ENCODE data around the gene ATG16L1.
"Not testable (repeated sequence)": the region's sequence is repeated elsewhere in the genome, so short reads cannot be mapped to it uniquely, and the experiment has no call there.

ATG16L1 gene

GRCh38 chr2:233334915-233335314 is 83.4 kb downstream of the ATG16L1 start:
- Histone ChIP-seq H3K27ac (no peak overlapping the region), H3K36me3 (replicated peaks) (no peaks in the 10 kb centered on the region), H3K4me3 (ENCODE audit: low read depth, low read length) (no peak overlapping the region), H3K27me3 (replicated peaks) (no peaks in the 10 kb centered on the region)
- TF ChIP-seq CTCF (IDR thresholded peaks at IDR 0.05; ENCODE audit: low read depth, low read length, missing control alignments), result no peak
- no peak for DNase-seq
- in situ Hi-C loops (cut with HindIII; ENCODE audit: low pct_ligation_motif_present, low sequenced_read_pairs), result no loop called here

- in situ Hi-C loops (cut with HindIII; ENCODE audit: low pct_ligation_motif_present, low sequenced_read_pairs), result not testable (repeated sequence)
Measured at GRCh38 chr2:233336091-233336490, 84.6 kb downstream of the ATG16L1 start.

GRCh38 chr2:233336541-233336940 is 85.1 kb downstream of the ATG16L1 start:
- in situ Hi-C loops (cut with HindIII; ENCODE audit: low pct_ligation_motif_present, low sequenced_read_pairs), result no loop called here
- no peak for DNase-seq
- Histone ChIP-seq H3K36me3 (replicated peaks) (no peaks in the 10 kb centered on the region), H3K27me3 (replicated peaks) (no peaks in the 10 kb centered on the region), H3K27ac (no peak overlapping the region), H3K4me3 (ENCODE audit: low read depth, low read length) (no peak overlapping the region)
- no peak for TF ChIP-seq CTCF (IDR thresholded peaks at IDR 0.05; ENCODE audit: low read depth, low read length, missing control alignments)

More at GRCh38 chr2:233336091-233336490, 84.6 kb downstream of the ATG16L1 start:
- not testable (repeated sequence) for H3K36me3 ChIP-seq (replicated peaks); H3K27ac ChIP-seq; H3K4me3 ChIP-seq (ENCODE audit: low read depth, low read length); H3K27me3 ChIP-seq (replicated peaks); DNase-seq

- Histone ChIP-seq H3K27ac (no peak overlapping the region), H3K36me3 (replicated peaks) (no peaks in the 10 kb centered on the region), H3K4me3 (ENCODE audit: low read depth, low read length) (no peak overlapping the region), H3K27me3 (replicated peaks) (no peaks in the 10 kb centered on the region)
- no peak for DNase-seq
- in situ Hi-C loops (cut with HindIII; ENCODE audit: low pct_ligation_motif_present, low sequenced_read_pairs), result no loop called here
- TF ChIP-seq CTCF (IDR thresholded peaks at IDR 0.05; ENCODE audit: low read depth, low read length, missing control alignments), result no peak
Measured at GRCh38 chr2:233338046-233338445, 86.6 kb downstream of the ATG16L1 start.

- no peak overlapping the region for H3K27ac ChIP-seq
- no peaks in the 10 kb centered on the region for H3K36me3 ChIP-seq (replicated peaks)
- DNase-seq, result no peak
- H3K27me3 ChIP-seq (replicated peaks), result no peaks in the 10 kb centered on the region
- in situ Hi-C loops (cut with HindIII; ENCODE audit: low pct_ligation_motif_present, low sequenced_read_pairs), result no loop called here
- TF ChIP-seq CTCF (IDR thresholded peaks at IDR 0.05; ENCODE audit: low read depth, low read length, missing control alignments), result no peak
- H3K4me3 ChIP-seq (ENCODE audit: low read depth, low read length), result no peak overlapping the region
Measured at GRCh38 chr2:233338812-233339368, 87.4 kb downstream of the ATG16L1 start.

- DNase-seq, result no peak
- no peak for TF ChIP-seq CTCF (IDR thresholded peaks at IDR 0.05; ENCODE audit: low read depth, low read length, missing control alignments)
- H3K27ac ChIP-seq, result no peak overlapping the region
- in situ Hi-C loops (cut with HindIII; ENCODE audit: low pct_ligation_motif_present, low sequenced_read_pairs), result no loop called here
- H3K4me3 ChIP-seq (ENCODE audit: low read depth, low read length), result no peak overlapping the region
- H3K36me3 ChIP-seq (replicated peaks), result no peaks in the 10 kb centered on the region
- no peaks in the 10 kb centered on the region for H3K27me3 ChIP-seq (replicated peaks)
Measured at GRCh38 chr2:233339427-233339826, 88.0 kb downstream of the ATG16L1 start.
